Sigmoid colon (tissue), 4 donors: ENCODE results near the gene MPEG1.

ENCODE experiments used
- CTCF ChIP-seq, 4 experiments: fragments of 450-650 bp in 3 of 4; fragments of 200-600 bp in 1 of 4; IDR thresholded peaks; one replicate each; pipeline ENCODE4 v1.5.1; 2016 to 2019; ENCODE audit warnings: antibody characterized with exemption in 4 of 4, mild to moderate bottlenecking in 3 of 4, moderate library complexity in 2 of 4
- EP300 ChIP-seq, 4 donors: sonication (generic); formaldehyde crosslinking; IDR thresholded peaks; one replicate each; pipeline ENCODE4 v1.6.1; 2017; ENCODE audit warnings: antibody characterized with exemption in 4 of 4
- POLR2A ChIP-seq, 2 donors: fragments of 450-650 bp; IDR thresholded peaks; one replicate each; pipeline ENCODE4 v1.6.1; 2016; ENCODE audit warnings: antibody characterized with exemption in 2 of 2, mild to moderate bottlenecking in 2 of 2, moderate library complexity in 2 of 2
- POLR2AphosphoS5 ChIP-seq, 4 donors: sonication (generic); formaldehyde crosslinking; IDR thresholded peaks; one replicate each; pipeline ENCODE4 v1.6.1; 2017; ENCODE audit warnings: antibody characterized with exemption in 4 of 4

GRCh38 chr11:59259867-59260475, 47.2 kb upstream of the MPEG1 start:
- TF ChIP-seq CTCF (IDR thresholded peaks at IDR 0.05): no peak
- TF ChIP-seq POLR2AphosphoS5 (IDR thresholded peaks at IDR 0.05): no peak
- no peak for TF ChIP-seq EP300 (IDR thresholded peaks at IDR 0.05)
- TF ChIP-seq POLR2A (IDR thresholded peaks at IDR 0.05): no peak
